ENCODE results near the gene ST6GALNAC6. TPM values are rescaled to one million over a fixed set of nuclear protein-coding genes. Genes with fewer than 3 reads are reported as not detected.

Gene ST6GALNAC6
- total and polyA plus RNA-seq, 10 donors: 29.0 to 118 (median 71.6) TPM

DNA sequence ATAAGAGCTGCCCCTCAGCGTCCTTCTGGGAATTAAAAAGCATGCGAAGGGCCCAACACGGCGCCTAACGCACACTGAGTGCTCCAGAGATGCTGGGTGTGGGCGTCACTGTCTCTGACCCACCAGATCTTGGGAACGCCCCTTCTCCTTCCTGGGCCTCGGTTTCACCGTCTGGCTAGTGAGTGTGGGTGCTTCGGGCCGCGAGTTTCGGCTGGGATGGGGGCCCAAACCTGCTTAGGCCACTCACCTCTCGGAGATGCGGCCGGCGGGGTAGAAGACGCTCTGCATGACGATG lies 27.4 kb upstream of the ST6GALNAC6 start:
- peak overlapping the region in 6 of 8 donors; percentile 24 to 70 (median 36) for H3K4me3 ChIP-seq
- peaks cover 30 to 67% (median 46%) of the 10 kb centered on the region in 6 donors for H3K4me1 ChIP-seq
- intact Hi-C loops (cut with DNase I; ENCODE audit: low total_unique reads): no loop called here
- no peaks in the 10 kb centered on the region for H3K36me3 ChIP-seq
- DNase-seq: no peak
- peaks cover 0 to 80% (median 16%) of the 10 kb centered on the region in 7 donors for H3K27me3 ChIP-seq (replicated peaks in 1 of 7)
- WGBS, 5 donors: 8 to 11% (median 10%) methylated on average over 19 of the region's 19 CpGs
- H3K27ac ChIP-seq: no peak overlapping the region
- TF ChIP-seq, protein P1, sequence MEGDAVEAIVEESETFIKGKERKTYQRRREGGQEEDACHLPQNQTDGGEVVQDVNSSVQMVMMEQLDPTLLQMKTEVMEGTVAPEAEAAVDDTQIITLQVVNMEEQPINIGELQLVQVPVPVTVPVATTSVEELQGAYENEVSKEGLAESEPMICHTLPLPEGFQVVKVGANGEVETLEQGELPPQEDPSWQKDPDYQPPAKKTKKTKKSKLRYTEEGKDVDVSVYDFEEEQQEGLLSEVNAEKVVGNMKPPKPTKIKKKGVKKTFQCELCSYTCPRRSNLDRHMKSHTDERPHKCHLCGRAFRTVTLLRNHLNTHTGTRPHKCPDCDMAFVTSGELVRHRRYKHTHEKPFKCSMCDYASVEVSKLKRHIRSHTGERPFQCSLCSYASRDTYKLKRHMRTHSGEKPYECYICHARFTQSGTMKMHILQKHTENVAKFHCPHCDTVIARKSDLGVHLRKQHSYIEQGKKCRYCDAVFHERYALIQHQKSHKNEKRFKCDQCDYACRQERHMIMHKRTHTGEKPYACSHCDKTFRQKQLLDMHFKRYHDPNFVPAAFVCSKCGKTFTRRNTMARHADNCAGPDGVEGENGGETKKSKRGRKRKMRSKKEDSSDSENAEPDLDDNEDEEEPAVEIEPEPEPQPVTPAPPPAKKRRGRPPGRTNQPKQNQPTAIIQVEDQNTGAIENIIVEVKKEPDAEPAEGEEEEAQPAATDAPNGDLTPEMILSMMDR (IDR thresholded peaks at IDR 0.05 in 8 of 11, conservative IDR thresholded peaks at IDR 0.05 in 3 of 11): no peak
- TF ChIP-seq POLR2AphosphoS5 (IDR thresholded peaks at IDR 0.05) (peak in 1 of 3 donors; percentile 21), POLR2A (IDR thresholded peaks at IDR 0.05) (no peak)
- H3K9me3 ChIP-seq: no peaks in the 10 kb centered on the region

DNA sequence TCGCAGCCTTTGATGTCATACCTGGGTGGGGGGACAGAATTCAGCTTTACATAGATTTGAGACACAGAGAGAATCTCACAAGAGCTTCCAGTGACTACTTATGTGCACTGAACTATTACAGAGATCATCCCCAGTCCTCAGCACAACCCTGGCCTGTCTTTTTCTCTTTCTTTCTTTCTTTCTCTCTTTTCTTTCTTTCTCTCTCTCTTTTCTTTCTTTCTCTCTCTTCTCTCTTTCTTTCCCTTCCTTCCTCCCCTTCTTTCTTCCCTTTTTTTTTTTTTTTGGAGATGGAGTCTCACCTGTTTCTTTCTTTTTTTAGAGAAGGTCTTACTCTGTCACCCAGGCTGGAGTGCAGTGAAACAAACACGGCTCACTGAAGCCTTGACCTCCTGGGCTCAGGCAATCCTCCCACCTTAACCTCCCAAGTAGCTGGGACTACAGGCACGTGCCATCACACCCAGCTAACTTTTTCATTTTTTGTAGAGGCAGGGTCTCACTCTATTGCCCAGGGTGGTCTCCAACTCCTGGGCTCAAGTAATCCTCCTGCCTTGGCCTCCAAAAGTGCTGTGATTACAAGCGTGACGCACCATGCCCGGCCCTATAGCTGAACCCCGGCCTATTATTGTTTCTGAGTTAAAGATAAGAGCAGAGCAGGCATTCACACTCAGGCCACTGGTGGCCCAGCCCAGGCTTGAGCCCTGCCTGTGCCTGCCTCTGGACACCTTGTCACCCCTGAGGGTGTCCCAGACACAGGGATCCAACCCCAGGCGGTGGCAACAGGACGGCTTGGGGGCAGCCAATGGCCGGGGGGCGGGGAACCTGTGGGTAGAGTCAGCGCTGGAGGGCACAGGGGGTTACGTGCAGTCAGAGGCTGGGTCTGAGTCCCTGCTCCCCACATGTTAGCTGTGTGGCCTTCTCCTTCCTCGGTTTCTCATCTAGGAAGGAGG lies 26.8 kb upstream of the ST6GALNAC6 start:
- no peak overlapping the region for H3K27ac ChIP-seq
- H3K9me3 ChIP-seq: no peaks in the 10 kb centered on the region
- TF ChIP-seq, protein P1 (IDR thresholded peaks at IDR 0.05 in 8 of 11, conservative IDR thresholded peaks at IDR 0.05 in 3 of 11): no peak
- TF ChIP-seq POLR2AphosphoS5 (IDR thresholded peaks at IDR 0.05): no peak
- TF ChIP-seq POLR2A (IDR thresholded peaks at IDR 0.05): no peak
- WGBS, 5 donors: 73 to 80% (median 78%) methylated on average over 9 to 14 of the region's 14 CpGs
- H3K27me3 ChIP-seq (replicated peaks in 1 of 7): peaks cover 0 to 82% (median 16%) of the 10 kb centered on the region in 7 donors
- DNase-seq: no peak
- intact Hi-C loops (cut with DNase I; ENCODE audit: low total_unique reads): no loop called here
- H3K4me3 ChIP-seq: peak overlapping the region in 1 of 8 donors; percentile 70
- H3K4me1 ChIP-seq: peaks cover 33 to 67% (median 46%) of the 10 kb centered on the region in 6 donors
- no peaks in the 10 kb centered on the region for H3K36me3 ChIP-seq

DNA sequence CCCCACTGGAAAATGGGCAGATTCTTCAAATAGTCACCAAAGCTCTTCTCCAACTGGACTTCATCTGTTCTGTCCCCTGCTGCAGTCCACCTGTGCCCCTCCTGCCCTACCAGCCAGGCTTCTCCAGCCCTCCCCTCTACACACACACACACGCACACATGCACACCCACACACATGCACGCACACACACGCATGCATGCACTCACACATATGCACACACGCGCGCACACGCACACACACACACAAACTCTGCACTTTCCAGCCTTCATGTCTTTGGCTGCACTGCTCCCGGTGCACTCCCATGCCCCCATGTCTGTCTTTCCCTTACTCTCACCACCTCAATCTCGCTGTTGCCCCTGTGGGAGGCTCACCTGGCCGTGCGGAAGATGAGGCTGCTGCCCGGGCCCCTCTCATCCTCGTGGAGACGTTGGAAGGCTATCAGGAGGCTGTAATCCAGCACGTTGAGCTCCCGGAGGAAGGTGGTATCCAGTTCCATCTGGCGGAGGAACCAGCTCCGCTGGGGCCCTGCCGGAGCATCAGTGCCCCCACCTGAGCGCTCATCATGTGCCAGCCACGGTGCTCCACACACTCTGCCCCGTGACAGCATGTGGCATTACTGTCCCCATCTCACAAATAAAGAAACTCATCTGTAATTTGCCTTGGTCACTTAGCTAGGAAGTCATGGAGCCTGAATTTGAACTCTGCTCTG lies 25.5 kb upstream of the ST6GALNAC6 start:
- Histone ChIP-seq H3K4me1 (peaks cover 26 to 67% (median 42%) of the 10 kb centered on the region in 6 donors), H3K9me3 (no peaks in the 10 kb centered on the region), H3K27me3 (replicated peaks in 1 of 7) (peaks cover 0 to 68% (median 16%) of the 10 kb centered on the region in 7 donors), H3K4me3 (no peak overlapping the region), H3K27ac (no peak overlapping the region), H3K36me3 (no peaks in the 10 kb centered on the region)
- intact Hi-C loops (cut with DNase I; ENCODE audit: low total_unique reads): loop anchor here (5.0 kb wide), 3 partner anchors 138 to 423 kb away; partner anchors contain the start of genes CDK9 and TOR2A
- no peak for TF ChIP-seq POLR2AphosphoS5 (IDR thresholded peaks at IDR 0.05)
- TF ChIP-seq, protein P1 (IDR thresholded peaks at IDR 0.05 in 8 of 11, conservative IDR thresholded peaks at IDR 0.05 in 3 of 11): no peak
- no peak for TF ChIP-seq POLR2A (IDR thresholded peaks at IDR 0.05)
- DNase-seq: no peak
- 89 to 96% (median 93%) methylated on average over 22 of the region's 22 CpGs for WGBS, 5 donors

Data from spleen (tissue), 11 donors.